Gastroesophageal sphincter (tissue), 4 donors: ENCODE data around the gene AGPAT1. TPM values are rescaled to one million over a fixed set of nuclear protein-coding genes. Genes with fewer than 3 reads are reported as not detected.

ENCODE experiments used
- ATAC-seq: fragments of 150-250 bp; one replicate; pipeline ENCODE4 v1.9.1; 2016; ENCODE audit warnings: mild to moderate bottlenecking, moderate library complexity
- H3K27ac ChIP-seq, 4 donors: fragments of 200-600 bp; sonication (generic) in 3 of 4; 1 replicate in 3 of 4; 2 replicates in 1 of 4; pipeline ENCODE4 v1.5.1; 2016 to 2019
- H3K27me3 ChIP-seq: fragments of 200-600 bp; sonication (generic); one replicate; pipeline ENCODE4 v1.5.1; 2019
- H3K36me3 ChIP-seq, 2 donors: fragments of 200-600 bp; sonication (generic); one replicate each; pipeline ENCODE4 v1.5.1; 2019; ENCODE audit warnings: control low read depth in 1 of 2
- H3K4me1 ChIP-seq, 3 donors: fragments of 200-600 bp; sonication (generic); 1 replicate in 2 of 3; 2 replicates in 1 of 3; pipeline ENCODE4 v1.5.1; 2016 to 2019; ENCODE audit warnings: control low read depth in 2 of 3
- H3K4me3 ChIP-seq, 2 donors: fragments of 200-600 bp; sonication (generic); one replicate each; pipeline ENCODE4 v1.5.1; 2019; ENCODE audit warnings: mild to moderate bottlenecking in 1 of 2, moderate library complexity in 1 of 2
- H3K9me3 ChIP-seq, 3 donors: fragments of 200-600 bp; sonication (generic); one replicate each; pipeline ENCODE4 v1.5.1; 2017 to 2019; ENCODE audit warnings: control low read depth in 2 of 3
- CTCF ChIP-seq, 4 experiments: fragments of 200-600 bp in 2 of 4; fragments of 450-650 bp in 2 of 4; sonication (generic) in 1 of 4; IDR thresholded peaks; one replicate each; pipeline ENCODE4 v1.5.1; 2017 to 2019; ENCODE audit warnings: antibody characterized with exemption in 4 of 4, mild to moderate bottlenecking in 2 of 4, moderate library complexity in 2 of 4
- EP300 ChIP-seq: sonication (generic); formaldehyde crosslinking; IDR thresholded peaks from one replicate; pipeline ENCODE4 v1.6.1; 2017; ENCODE audit warnings: antibody characterized with exemption, mild to moderate bottlenecking
- POLR2A ChIP-seq, 2 donors: fragments of 450-650 bp; IDR thresholded peaks; one replicate each; pipeline ENCODE4 v1.6.1; 2017; ENCODE audit warnings: antibody characterized with exemption in 2 of 2, mild to moderate bottlenecking in 2 of 2, moderate library complexity in 1 of 2
- POLR2AphosphoS5 ChIP-seq: sonication (generic); formaldehyde crosslinking; IDR thresholded peaks from one replicate; pipeline ENCODE4 v1.6.1; 2017; ENCODE audit warnings: antibody characterized with exemption
- WGBS, 2 donors: methylation state at CpG; one replicate each; pipeline ENCODE4 v1.1.5; 2018; ENCODE audit warnings: low coverage in 1 of 2; 5-methylcytosine and 5-hydroxymethylcytosine counted together
- total RNA-seq, 4 donors: library from RNA; depleted of rRNA; stranded (reverse); fragments of >200 nt; gene quantifications; one replicate each; pipeline ENCODE4 v1.1.0, GENCODE V29; 2016

The AGPAT1 gene
- total RNA-seq, 4 donors from 2014 or later, result 45.6 to 70.5 (median 54.6) TPM

GRCh38 chr6:32184084-32184640 lies 8.3 kb upstream of the AGPAT1 start, which contains the start of gene AGER:
Gene AGER, minus strand, starts transcription at chr6:32184253. Its CDS starts 31 bp downstream, at chr6:32184222.
- ATAC-seq, result no peak
- Histone ChIP-seq H3K27ac (peak within 1 kb of the TSS in 3 of 4 donors; percentile 64 to 99 (median 97)), H3K4me3 (no peak within 1 kb of the TSS), H3K36me3 (peaks cover 0 to 70% of the 10 kb centered on the region in 2 donors), H3K4me1 (peaks cover 0 to 91% (median 54%) of the 10 kb centered on the region in 3 donors), H3K9me3 (no peaks in the 10 kb centered on the region), H3K27me3 (no peaks in the 10 kb centered on the region)
- no peak for TF ChIP-seq CTCF (IDR thresholded peaks at IDR 0.05)
- TF ChIP-seq POLR2AphosphoS5, result peak; percentile 8
- 20 to 73% methylated on average over 1 to 6 of the region's 6 CpGs for WGBS, 2 donors

GRCh38 chr6:32183483-32184083 lies 7.7 kb upstream of the AGPAT1 start:
- TF ChIP-seq CTCF (IDR thresholded peaks at IDR 0.05) (no peak), EP300 (no peak), POLR2A (IDR thresholded peaks at IDR 0.05) (no peak), POLR2AphosphoS5 (no peak)
- WGBS, 2 donors, result 80 to 91% methylated on average over 2 to 8 of the region's 15 CpGs
- no peak for ATAC-seq
- peak overlapping the region in 3 of 4 donors; percentile 64 to 99 (median 97) for H3K27ac ChIP-seq
- no peak overlapping the region for H3K4me3 ChIP-seq
- peaks cover 0 to 70% of the 10 kb centered on the region in 2 donors for H3K36me3 ChIP-seq
- no peaks in the 10 kb centered on the region for H3K9me3 ChIP-seq
- peaks cover 0 to 90% (median 53%) of the 10 kb centered on the region in 3 donors for H3K4me1 ChIP-seq
- H3K27me3 ChIP-seq, result no peaks in the 10 kb centered on the region

- TF ChIP-seq POLR2A (IDR thresholded peaks at IDR 0.05) (no peak), CTCF (IDR thresholded peaks at IDR 0.05) (no peak), POLR2AphosphoS5 (no peak), EP300 (no peak)
- WGBS, 2 donors, result 80 to 89% methylated on average over 2 to 3 of the region's 3 CpGs
- no peaks in the 10 kb centered on the region for H3K27me3 ChIP-seq
- no peak overlapping the region for H3K4me3 ChIP-seq
- peak overlapping the region in 3 of 4 donors; percentile 64 to 99 (median 97) for H3K27ac ChIP-seq
- peaks cover 0 to 85% (median 47%) of the 10 kb centered on the region in 3 donors for H3K4me1 ChIP-seq
- H3K9me3 ChIP-seq, result no peaks in the 10 kb centered on the region
- ATAC-seq, result no peak
- H3K36me3 ChIP-seq, result peaks cover 0 to 68% of the 10 kb centered on the region in 2 donors
Observed at GRCh38 chr6:32183030-32183429, 7.1 kb upstream of the AGPAT1 start.

DNA sequence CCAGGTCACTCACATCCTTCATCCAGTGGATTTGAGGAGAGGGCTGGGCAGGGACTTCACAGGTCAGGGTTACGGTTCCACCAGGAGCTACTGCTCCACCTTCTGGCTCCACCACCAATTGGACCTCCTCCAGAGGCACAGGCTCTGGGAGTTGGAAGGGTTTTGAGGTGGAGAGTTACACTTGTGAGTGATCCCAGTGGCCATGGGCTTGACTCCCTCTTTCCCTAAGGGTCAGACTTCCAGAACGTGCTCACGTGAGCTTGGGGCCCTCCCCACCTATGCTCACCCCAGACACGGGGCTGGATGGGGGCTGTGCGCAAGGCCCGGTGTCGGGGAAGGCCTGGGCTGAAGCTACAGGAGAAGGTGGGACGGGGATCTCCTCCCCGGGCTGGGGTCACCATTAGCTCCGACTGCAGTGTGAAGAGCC lies 6.7 kb upstream of the AGPAT1 start:
- Histone ChIP-seq H3K27me3 (no peaks in the 10 kb centered on the region), H3K27ac (peak overlapping the region in 3 of 4 donors; percentile 64 to 99 (median 97)), H3K36me3 (peaks cover 0 to 64% of the 10 kb centered on the region in 2 donors), H3K4me3 (no peak overlapping the region), H3K9me3 (no peaks in the 10 kb centered on the region), H3K4me1 (peaks cover 0 to 80% (median 43%) of the 10 kb centered on the region in 3 donors)
- no peak for ATAC-seq
- no peak for TF ChIP-seq EP300
- no peak for TF ChIP-seq POLR2A (IDR thresholded peaks at IDR 0.05)
- no peak for TF ChIP-seq CTCF (IDR thresholded peaks at IDR 0.05)
- no peak for TF ChIP-seq POLR2AphosphoS5
- WGBS, 2 donors, result 69% methylated on average over 3 of the region's 10 CpGs; no CpG with 5 or more reads in 1 of the 2 donors
